Ovary (tissue), 3 donors: Measurements from ENCODE around the gene CBX4.

ENCODE experiments used
- EP300 ChIP-seq: sonication (generic); formaldehyde crosslinking; IDR thresholded peaks from one replicate; pipeline ENCODE4 v1.6.1; 2017; ENCODE audit warnings: antibody characterized with exemption
- POLR2A ChIP-seq: fragments of 450-650 bp; IDR thresholded peaks from one replicate; pipeline ENCODE4 v1.6.1; 2017; ENCODE audit warnings: antibody characterized with exemption, mild to moderate bottlenecking, moderate library complexity
- TF ChIP-seq, protein P1 (sequence below), 3 donors: fragments of 450-650 bp in 2 of 3; fragments of 200-600 bp in 1 of 3; IDR thresholded peaks; one replicate each; pipeline versions ENCODE4 v1.5.1 to v1.8.0; 2016 to 2022; ENCODE audit warnings: antibody characterized with exemption in 3 of 3, mild to moderate bottlenecking in 1 of 3
- donor health status: DM: no; HTN: no; CAD: no.

DNA sequence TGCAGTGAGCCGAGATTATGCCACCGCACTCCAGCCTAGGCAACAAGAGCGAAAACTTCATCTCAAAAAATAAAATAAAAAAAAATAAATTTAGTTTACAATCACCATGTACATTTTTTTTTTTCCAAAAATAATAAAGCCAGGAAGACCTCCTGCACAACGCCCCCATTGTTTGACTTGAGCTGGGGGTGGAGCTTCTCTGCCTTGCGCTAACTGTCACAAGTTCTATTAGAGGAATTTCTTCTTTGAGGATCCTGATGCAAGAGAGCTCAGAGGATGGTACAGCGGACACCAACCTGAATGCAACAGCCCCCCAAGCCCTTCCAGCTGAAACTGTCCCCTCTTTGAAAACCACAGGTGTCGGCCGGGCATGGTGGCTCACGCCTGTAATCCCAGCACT lies 24.9 kb upstream of the CBX4 start:
- TF ChIP-seq, protein P1, sequence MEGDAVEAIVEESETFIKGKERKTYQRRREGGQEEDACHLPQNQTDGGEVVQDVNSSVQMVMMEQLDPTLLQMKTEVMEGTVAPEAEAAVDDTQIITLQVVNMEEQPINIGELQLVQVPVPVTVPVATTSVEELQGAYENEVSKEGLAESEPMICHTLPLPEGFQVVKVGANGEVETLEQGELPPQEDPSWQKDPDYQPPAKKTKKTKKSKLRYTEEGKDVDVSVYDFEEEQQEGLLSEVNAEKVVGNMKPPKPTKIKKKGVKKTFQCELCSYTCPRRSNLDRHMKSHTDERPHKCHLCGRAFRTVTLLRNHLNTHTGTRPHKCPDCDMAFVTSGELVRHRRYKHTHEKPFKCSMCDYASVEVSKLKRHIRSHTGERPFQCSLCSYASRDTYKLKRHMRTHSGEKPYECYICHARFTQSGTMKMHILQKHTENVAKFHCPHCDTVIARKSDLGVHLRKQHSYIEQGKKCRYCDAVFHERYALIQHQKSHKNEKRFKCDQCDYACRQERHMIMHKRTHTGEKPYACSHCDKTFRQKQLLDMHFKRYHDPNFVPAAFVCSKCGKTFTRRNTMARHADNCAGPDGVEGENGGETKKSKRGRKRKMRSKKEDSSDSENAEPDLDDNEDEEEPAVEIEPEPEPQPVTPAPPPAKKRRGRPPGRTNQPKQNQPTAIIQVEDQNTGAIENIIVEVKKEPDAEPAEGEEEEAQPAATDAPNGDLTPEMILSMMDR (IDR thresholded peaks at IDR 0.05) = no peak
- TF ChIP-seq POLR2A (no peak), EP300 (no peak)
